ENCODE measurements around the gene NINL. TPM values are rescaled to one million over a fixed set of nuclear protein-coding genes. Genes with fewer than 3 reads are reported as not detected.

NINL gene
- total and polyA plus RNA-seq, 2 of the 4 experiments (the other 2 are of a cell fraction) = 3.0 to 10.4 TPM

DNA sequence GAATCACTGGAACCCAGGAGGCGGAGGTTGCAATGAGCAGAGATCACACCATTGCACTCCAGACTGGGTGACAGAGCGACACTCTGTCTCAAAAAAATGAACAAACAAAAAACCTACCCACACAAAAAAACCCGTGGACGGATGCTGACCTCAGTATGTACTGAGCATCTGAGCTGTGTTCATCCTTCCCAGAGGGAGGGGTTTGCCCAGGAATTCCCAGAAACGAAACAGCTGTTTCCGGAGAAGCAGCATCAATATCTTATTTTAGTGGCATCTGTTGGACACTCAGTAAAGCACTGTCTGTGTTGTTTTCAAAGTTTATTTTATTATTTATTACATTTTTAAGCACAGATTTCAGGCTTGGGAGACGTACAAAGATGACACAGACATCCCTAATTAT, 19.8 kb upstream of the NINL start:
- Histone ChIP-seq H4K8ac (ENCODE audit: low read depth in 2 of 2, low read length in 2 of 2) (no peak overlapping the region), H3K4me3 (ENCODE audit: insufficient read depth, low read depth, low read length) (no peak overlapping the region), H3K4me1 (ENCODE audit: control insufficient read depth, insufficient read depth, low read length) (peaks cover 4% of the 10 kb centered on the region; the same call in 1 of the 2 replicates), H3K56ac (ENCODE audit: extremely low read depth, insufficient read depth, low read length) (no peak overlapping the region), H3K4me2 (ENCODE audit: low read depth, low read length) (no peak overlapping the region), H2AK5ac (ENCODE audit: low read depth, low read length) (no peak overlapping the region), H3K36me3 (ENCODE audit: control insufficient read depth, insufficient read depth, low read length) (no peaks in the 10 kb centered on the region), H2BK5ac (ENCODE audit: low read depth, low read length, poor library complexity, severe bottlenecking) (no peak overlapping the region), H3K9me3 (ENCODE audit: control insufficient read depth, insufficient read depth, low read length) (no peaks in the 10 kb centered on the region), H2AFZ (replicated peaks; ENCODE audit: low read length, poor library complexity) (no peak overlapping the region), H4K20me1 (ENCODE audit: insufficient read depth, low read length) (0 out of 2 replicates have a peak, but pooled peaks cover 6% of the 10 kb centered on the region), H3K9me1 (ENCODE audit: insufficient read depth, low read length) (peaks cover 6% of the 10 kb centered on the region; the same call in 1 of the 2 replicates), H3K79me1 (ENCODE audit: low read depth in 1 of 2, low read length in 2 of 2) (peaks cover 4 to 12% of the 10 kb centered on the region in 2 experiments; a peak in 3 of 4 replicates), H3K27me3 (ENCODE audit: control insufficient read depth, insufficient read depth, low read length) (no peaks in the 10 kb centered on the region), H3K18ac (ENCODE audit: low read depth, low read length) (no peak overlapping the region), H2BK120ac (ENCODE audit: low read depth, low read length) (no peak overlapping the region), H4K5ac (ENCODE audit: low read depth, low read length) (no peak overlapping the region), H3K23ac (ENCODE audit: low read depth, low read length) (no peak overlapping the region), H2BK20ac (ENCODE audit: low read depth, low read length) (no peak overlapping the region), H2BK15ac (ENCODE audit: low read depth, low read length) (no peak overlapping the region), H3K14ac (replicated peaks; ENCODE audit: low read depth, low read length) (no peak overlapping the region), H4K91ac (ENCODE audit: insufficient read depth, low read depth, low read length) (no peak overlapping the region), H3K27ac (ENCODE audit: insufficient read depth, low read length) (no peak overlapping the region), H3K9ac (ENCODE audit: low read depth, low read length) (no peak overlapping the region), H2AK9ac (replicated peaks; ENCODE audit: low read depth, low read length, poor library complexity) (no peak overlapping the region), H3K4ac (ENCODE audit: low read depth, low read length) (no peak overlapping the region)
- no CpG with 5 or more reads among the region's 7 CpGs for WGBS, 2 experiments (ENCODE audit: extremely low coverage in 2 of 2, insufficient read length in 1 of 2)
- POLR2A ChIA-PET (ENCODE audit: unreplicated experiment) = no interaction called here
- intact Hi-C loops (cut with micrococcal nuclease) (no loop called here), dilution Hi-C loops (cut with HindIII; ENCODE audit: low sequenced_read_pairs, unreplicated experiment) (no loop called here), in situ Hi-C loops (cut with MboI; ENCODE audit: low sequenced_read_pairs) (no loop called here)
- no peak for TF ChIP-seq CEBPB (IDR thresholded peaks at IDR 0.05; ENCODE audit: low read depth, low read length)
- TF ChIP-seq NFE2L2 (IDR thresholded peaks at IDR 0.05; ENCODE audit: low read depth, low read length) = no peak
- no peak for TF ChIP-seq RCOR1 (IDR thresholded peaks at IDR 0.05; ENCODE audit: insufficient replicate concordance, low read length)
- no peak for TF ChIP-seq MXI1 (IDR thresholded peaks at IDR 0.05; ENCODE audit: borderline replicate concordance, low read depth, low read length)
- no peak for TF ChIP-seq SMC3 (IDR thresholded peaks at IDR 0.05; ENCODE audit: low read depth, low read length)
- no peak for TF ChIP-seq MAZ (IDR thresholded peaks at IDR 0.05; ENCODE audit: borderline replicate concordance, low read depth, low read length)
- TF ChIP-seq CTCF (conservative IDR thresholded peaks at IDR 0.05; ENCODE audit: low read depth, low read length) = no peak
- TF ChIP-seq, protein P1, sequence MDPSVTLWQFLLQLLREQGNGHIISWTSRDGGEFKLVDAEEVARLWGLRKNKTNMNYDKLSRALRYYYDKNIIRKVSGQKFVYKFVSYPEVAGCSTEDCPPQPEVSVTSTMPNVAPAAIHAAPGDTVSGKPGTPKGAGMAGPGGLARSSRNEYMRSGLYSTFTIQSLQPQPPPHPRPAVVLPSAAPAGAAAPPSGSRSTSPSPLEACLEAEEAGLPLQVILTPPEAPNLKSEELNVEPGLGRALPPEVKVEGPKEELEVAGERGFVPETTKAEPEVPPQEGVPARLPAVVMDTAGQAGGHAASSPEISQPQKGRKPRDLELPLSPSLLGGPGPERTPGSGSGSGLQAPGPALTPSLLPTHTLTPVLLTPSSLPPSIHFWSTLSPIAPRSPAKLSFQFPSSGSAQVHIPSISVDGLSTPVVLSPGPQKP (IDR thresholded peaks at IDR 0.05; ENCODE audit: borderline replicate concordance, low read depth, low read length) = no peak
- TF ChIP-seq FOS (IDR thresholded peaks at IDR 0.05; ENCODE audit: low read depth, low read length) = no peak
- no peak for TF ChIP-seq BHLHE40 (IDR thresholded peaks at IDR 0.05; ENCODE audit: low read depth, low read length)
- no peak for TF ChIP-seq CHD1 (IDR thresholded peaks at IDR 0.05; ENCODE audit: low read depth, low read length)
- TF ChIP-seq RAD21 (IDR thresholded peaks at IDR 0.05; ENCODE audit: low read length) = no peak
- no peak for TF ChIP-seq RFX5 (IDR thresholded peaks at IDR 0.05; ENCODE audit: low read depth, low read length)
- TF ChIP-seq POLR2A (IDR thresholded peaks at IDR 0.05; ENCODE audit: low read depth, low read length) = no peak
- no peak for TF ChIP-seq MAFK (IDR thresholded peaks at IDR 0.05; ENCODE audit: low read depth, low read length)
- CTCF ChIA-PET = no interaction called here
- DNase-seq (no peak), ATAC-seq (ENCODE audit: low read depth) (no peak)
- no TSS peak for BruUV-seq (replicated peaks)
